ENCODE measurements around the gene PRKG1.
"Not testable (repeated sequence)": the region's sequence is repeated elsewhere in the genome, so short reads cannot be mapped to it uniquely, and the experiment has no call there.

The PRKG1 gene

GRCh38 chr10:51113007-51113406 is 38.7 kb downstream of the PRKG1 start:
- DNase-seq (ENCODE audit: low read depth in 1 of 2, low spot score in 1 of 2) = no peak

DNA sequence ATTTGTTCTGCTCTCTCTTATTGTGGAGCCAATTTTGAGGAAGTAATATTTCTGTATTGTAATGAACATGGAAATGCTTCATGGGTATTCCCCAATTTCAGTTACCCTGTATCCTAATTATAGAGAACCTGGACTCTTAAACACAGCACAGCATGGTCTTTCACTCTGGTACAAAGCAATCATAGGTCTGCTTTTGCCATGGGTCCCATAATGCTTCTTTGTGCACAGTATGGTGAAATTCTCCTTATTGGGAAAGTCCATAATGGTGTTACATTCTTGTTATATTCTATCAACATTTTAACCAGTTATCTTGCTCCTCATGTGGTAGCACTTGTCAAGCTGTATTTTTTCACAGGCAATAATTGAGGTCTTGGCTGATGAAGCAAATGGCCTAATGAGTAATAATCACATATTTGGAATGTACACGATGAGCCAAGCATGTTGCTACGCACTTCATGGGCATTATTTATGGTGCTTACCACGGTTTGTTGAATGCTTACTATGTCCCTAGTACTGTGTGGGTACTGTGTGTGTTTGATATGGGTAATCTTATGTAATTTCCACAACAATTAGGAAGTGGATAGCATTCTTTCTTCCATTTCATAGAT is 42.9 kb downstream of the PRKG1 start:
- no peak for DNase-seq (ENCODE audit: low read depth in 1 of 2, low spot score in 1 of 2)

DNA sequence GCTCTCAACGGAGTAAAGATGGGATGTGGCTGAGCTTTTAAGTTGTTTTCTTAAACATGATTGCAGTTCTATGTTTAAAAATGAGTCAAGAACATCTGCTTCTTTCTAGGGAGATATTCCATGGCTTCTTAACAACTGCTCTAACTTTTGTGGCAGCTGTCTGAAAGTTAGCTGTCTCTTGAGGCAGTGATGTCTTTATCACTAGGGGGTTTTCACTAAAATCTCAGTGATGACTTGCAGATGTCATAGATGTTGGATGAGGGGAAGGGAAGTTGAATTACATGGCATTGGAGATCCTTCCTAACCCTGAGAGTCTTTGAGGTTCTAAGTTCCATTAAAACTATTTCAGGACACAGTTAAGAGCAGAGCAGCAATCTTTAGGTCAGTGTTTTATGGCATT is 43.5 kb downstream of the PRKG1 start:
- no peak for DNase-seq (ENCODE audit: low read depth in 1 of 2, low spot score in 1 of 2)

- DNase-seq (ENCODE audit: low read depth in 1 of 2, low spot score in 1 of 2) = no peak
Measured at GRCh38 chr10:51119441-51119840, 45.2 kb downstream of the PRKG1 start.

GRCh38 chr10:51121861-51122260 is 47.6 kb downstream of the PRKG1 start:
- no peak for DNase-seq (ENCODE audit: low read depth in 1 of 2, low spot score in 1 of 2)

- DNase-seq (ENCODE audit: low read depth in 1 of 2, low spot score in 1 of 2) = no peak
Measured at GRCh38 chr10:51124852-51125251, 50.6 kb downstream of the PRKG1 start.

GRCh38 chr10:51125518-51125917 is 51.2 kb downstream of the PRKG1 start:
- DNase-seq (ENCODE audit: low read depth in 1 of 2, low spot score in 1 of 2) = no peak

- no peak for DNase-seq (ENCODE audit: low read depth in 1 of 2, low spot score in 1 of 2)
Measured at GRCh38 chr10:51129946-51130544, 55.8 kb downstream of the PRKG1 start.

DNA sequence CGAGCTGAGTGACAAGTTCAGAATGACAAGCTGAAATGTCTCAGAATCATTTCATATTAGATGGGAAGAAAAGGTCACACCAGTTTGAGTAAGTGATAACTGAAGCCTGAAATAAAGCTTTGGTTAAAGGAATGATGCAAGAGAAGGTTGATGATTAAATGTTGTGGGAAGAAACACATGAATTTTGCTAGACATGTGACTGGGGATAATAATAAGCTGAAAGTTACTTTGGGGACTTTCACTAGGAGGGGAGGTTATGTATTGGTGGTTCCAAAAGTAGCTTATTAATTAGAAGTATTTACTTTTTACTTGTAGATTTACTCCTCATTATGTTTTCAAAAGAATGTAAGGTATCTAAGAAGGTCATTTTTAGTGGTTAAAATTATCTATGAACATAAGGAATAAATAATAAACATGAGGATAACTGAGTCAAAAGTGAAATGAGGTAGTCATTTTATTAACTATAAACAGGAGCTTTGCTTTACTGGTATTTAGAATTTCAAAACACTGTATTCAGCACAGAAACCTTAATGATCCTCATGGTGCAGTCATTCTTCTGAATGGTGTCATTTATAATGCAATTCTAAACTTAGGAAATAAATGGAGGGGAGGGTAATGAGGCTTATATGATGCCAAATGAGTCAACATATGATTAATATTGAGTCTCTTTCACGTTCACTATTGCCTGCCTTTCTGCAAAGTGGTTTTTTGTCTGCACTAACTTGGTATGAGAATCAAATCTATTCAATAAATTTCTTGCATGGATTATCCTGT is 63.7 kb downstream of the PRKG1 start:
- no peak for DNase-seq (ENCODE audit: low read depth in 1 of 2, low spot score in 1 of 2)

DNA sequence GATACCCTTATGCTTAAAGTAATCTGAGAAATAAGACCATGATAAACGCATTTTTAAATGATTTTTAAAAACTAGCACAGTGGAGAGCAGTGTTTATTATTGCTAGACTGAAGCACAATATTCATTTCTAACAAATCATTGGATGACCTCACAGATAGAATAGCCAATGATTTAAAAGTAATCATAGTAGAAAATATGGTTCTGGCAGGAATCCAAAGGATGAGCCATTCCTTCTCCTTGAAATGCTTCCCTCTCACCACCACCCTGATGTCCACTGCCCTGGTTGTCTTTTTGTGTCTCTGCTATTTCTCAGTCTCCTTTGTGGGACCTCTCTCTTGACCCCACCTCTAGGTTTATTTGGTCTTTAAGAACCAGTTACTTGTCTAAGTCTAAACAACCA is 64.9 kb downstream of the PRKG1 start:
- DNase-seq (ENCODE audit: low read depth in 1 of 2, low spot score in 1 of 2) = no peak

GRCh38 chr10:51141010-51141409 is 66.7 kb downstream of the PRKG1 start:
- no peak for DNase-seq (ENCODE audit: low read depth in 1 of 2, low spot score in 1 of 2)

- no peak for DNase-seq (ENCODE audit: low read depth in 1 of 2, low spot score in 1 of 2)
Measured at GRCh38 chr10:51144161-51144781, 70.0 kb downstream of the PRKG1 start.

GRCh38 chr10:51145375-51145774 is 71.1 kb downstream of the PRKG1 start:
- DNase-seq (ENCODE audit: low read depth in 1 of 2, low spot score in 1 of 2) = no peak

GRCh38 chr10:51147644-51148399 is 73.5 kb downstream of the PRKG1 start:
- DNase-seq (ENCODE audit: low read depth in 1 of 2, low spot score in 1 of 2) = no peak

GRCh38 chr10:51156926-51157325 is 82.6 kb downstream of the PRKG1 start:
- DNase-seq (ENCODE audit: low read depth in 1 of 2, low spot score in 1 of 2) = no peak

- no peak for DNase-seq (ENCODE audit: low read depth in 1 of 2, low spot score in 1 of 2)
Measured at GRCh38 chr10:51158832-51159231, 84.5 kb downstream of the PRKG1 start.

DNA sequence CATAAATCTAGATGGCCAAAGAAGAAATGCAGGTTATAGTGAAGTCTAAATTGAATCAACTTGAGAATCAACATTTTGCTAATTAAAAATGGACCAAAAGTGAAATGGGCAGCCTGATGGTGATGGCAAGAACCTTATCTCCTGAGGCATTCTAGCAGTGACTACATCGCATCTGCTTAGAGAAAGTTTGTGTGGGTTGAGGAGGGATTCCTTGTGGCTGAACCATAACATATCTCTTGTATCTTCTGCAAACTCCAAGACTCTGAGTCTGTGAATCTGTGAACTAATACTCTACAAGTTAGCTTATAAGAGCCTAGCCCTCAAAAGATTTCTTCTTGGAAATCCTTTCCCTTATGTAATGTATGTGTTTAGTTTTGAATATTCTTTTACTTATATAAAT is 85.6 kb downstream of the PRKG1 start:
- DNase-seq (ENCODE audit: low read depth in 1 of 2, low spot score in 1 of 2) = no peak

DNA sequence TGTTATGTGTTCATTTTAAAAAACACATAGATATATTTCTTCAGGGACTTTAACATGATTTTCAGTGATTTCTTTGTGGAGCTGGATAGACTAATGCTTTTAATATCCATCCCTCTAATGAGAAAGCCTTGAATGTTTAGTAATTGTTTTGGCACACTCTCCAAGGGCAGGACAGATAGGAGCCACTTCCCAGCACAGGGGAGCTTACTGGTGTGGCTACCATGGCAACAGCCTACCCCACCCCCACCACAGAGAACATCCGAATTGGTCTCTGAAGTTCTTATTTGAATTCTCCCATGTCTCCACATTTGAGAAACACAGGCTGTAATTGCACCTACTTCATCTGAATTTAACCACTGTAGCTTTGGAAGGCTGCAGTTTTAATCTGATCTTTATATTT is 87.7 kb downstream of the PRKG1 start:
- DNase-seq (ENCODE audit: low read depth in 1 of 2, low spot score in 1 of 2) = no peak

DNA sequence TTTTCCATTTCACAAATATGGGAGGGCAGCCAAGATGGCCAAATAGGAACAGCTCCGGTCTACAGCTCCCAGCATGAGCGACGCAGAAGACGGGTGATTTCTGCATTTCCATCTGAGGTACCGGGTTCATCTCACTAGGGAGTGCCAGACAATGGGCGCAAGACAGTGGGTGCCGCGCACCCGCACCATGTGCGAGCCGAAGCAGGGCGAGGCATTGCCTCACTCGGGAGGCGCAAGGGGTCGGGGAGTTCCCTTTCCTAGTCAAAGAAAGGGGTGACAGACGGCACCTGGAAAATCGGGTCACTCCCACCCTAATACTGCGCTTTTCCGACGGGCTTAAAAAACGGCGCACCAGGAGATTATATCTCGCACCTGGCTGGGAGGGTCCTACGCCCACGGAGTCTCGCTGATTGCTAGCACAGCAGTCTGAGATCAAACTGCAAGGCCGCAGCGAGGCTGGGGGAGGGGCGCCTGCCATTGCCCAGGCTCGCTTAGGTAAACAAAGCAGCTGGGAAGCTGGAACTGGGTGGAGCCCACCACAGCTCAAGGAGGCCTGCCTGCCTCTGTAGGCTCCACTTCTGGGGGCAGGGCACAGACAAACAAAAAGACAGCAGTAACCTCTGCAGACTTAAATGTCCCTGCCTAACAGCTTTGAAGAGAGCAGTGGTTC is 89.2 kb downstream of the PRKG1 start:
- DNase-seq (ENCODE audit: low read depth in 1 of 2, low spot score in 1 of 2) = not testable (repeated sequence)

- DNase-seq (ENCODE audit: low read depth in 1 of 2, low spot score in 1 of 2) = no peak
Measured at GRCh38 chr10:51168086-51168815, 94.0 kb downstream of the PRKG1 start.

Measured in activated CD4-positive, alpha-beta T cell treated with anti-CD3 and anti-CD28 coated beads, Interleukin-2, amount 50 U/mL, for 24 hours (primary cell).